ENCODE results near the gene MTUS2. TPM values are rescaled to one million over a fixed set of nuclear protein-coding genes. Genes with fewer than 3 reads are reported as not detected.
A peak's percentile ranks its signal among the peaks of the same experiment; 100 is the strongest.

Gene MTUS2
- total and polyA plus RNA-seq, 2 of the 8 experiments (the other 6 are each of a cell fraction or from before 2014, with no cell fraction given), result 0.18 to 0.80 TPM

DNA sequence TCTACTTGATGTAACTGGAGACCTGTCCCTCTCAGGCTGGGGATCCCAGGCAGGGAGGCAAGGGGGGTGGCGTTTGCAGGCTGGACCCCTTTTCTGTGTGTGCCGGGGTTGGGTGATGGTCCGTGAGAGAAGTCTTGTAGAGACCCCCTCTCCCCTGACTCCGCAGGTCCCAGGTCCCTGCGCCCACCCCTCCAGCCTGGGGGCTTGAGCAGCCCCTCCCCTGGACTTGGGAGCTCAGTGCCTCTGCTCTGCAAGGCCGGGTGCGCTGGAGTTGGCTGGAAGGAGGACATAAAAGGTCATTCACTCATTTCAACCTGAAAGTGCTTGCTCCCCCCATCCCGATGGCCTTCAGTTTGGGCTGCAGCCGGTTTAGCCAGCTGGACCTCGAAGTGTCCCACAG lies 685.8 kb downstream of the MTUS2 start:
- Histone ChIP-seq H2BK120ac (replicated peaks; ENCODE audit: low read depth, low read length) (no peak overlapping the region), H2BK12ac (ENCODE audit: low read depth, low read length) (no peak overlapping the region), H2BK20ac (ENCODE audit: low read length) (no peak overlapping the region), H4K91ac (replicated peaks; ENCODE audit: insufficient read length, low read length) (no peak overlapping the region), H3K4ac (replicated peaks; ENCODE audit: insufficient read length, low read depth, low read length) (no peak overlapping the region), H3K23ac (ENCODE audit: insufficient read length) (no peak overlapping the region), H3K23me2 (ENCODE audit: low read depth, low read length) (no peaks in the 10 kb centered on the region), H3K18ac (ENCODE audit: extremely low read depth, low read length) (no peak overlapping the region), H3K4me2 (ENCODE audit: insufficient read depth in 1 of 2, low read depth in 2 of 2, low read length in 2 of 2) (no peak overlapping the region), H4K20me1 (replicated peaks in 1 of 2; ENCODE audit: control insufficient read depth in 1 of 2, insufficient read depth in 2 of 2, low read length in 2 of 2) (peaks cover 0 to 3% of the 10 kb centered on the region in 2 experiments), H3K9ac (replicated peaks in 1 of 4; ENCODE audit: extremely low read depth in 1 of 4, low read depth in 3 of 4, low read length in 3 of 4) (no peak overlapping the region), H3K4me1 (replicated peaks in 1 of 4; ENCODE audit: control insufficient read depth in 3 of 4, insufficient read depth in 4 of 4, low read length in 3 of 4) (no peaks in the 10 kb centered on the region), H3K14ac (ENCODE audit: insufficient read length) (no peak overlapping the region), H3K79me1 (ENCODE audit: low read depth, low read length) (no peaks in the 10 kb centered on the region), H2AK5ac (ENCODE audit: low read depth, low read length) (no peak overlapping the region), H3K36me3 (ENCODE audit: control insufficient read depth in 2 of 4, insufficient read depth in 4 of 4, low read length in 3 of 4) (0 out of 8 replicates have a peak, but pooled peaks cover 0 to 3% (median 0%) of the 10 kb centered on the region in 4 experiments), H2BK15ac (ENCODE audit: low read length) (no peak overlapping the region), H3K27ac (ENCODE audit: low read depth, low read length) (no peak overlapping the region), H4K8ac (ENCODE audit: extremely low read depth, insufficient read depth, low read length) (peak overlapping the region; percentile 5; the same call in 1 of the 2 replicates), H4K5ac (ENCODE audit: insufficient read length, low read depth, low read length) (no peak overlapping the region), H3K79me2 (ENCODE audit: control insufficient read depth in 1 of 2, insufficient read depth in 2 of 2, low read length in 2 of 2) (no peaks in the 10 kb centered on the region), H3K9me3 (ENCODE audit: insufficient read depth in 2 of 2, low read depth in 1 of 2, low read length in 1 of 2) (no peaks in the 10 kb centered on the region), H3K4me3 (ENCODE audit: extremely low read depth in 1 of 4, insufficient read depth in 2 of 4, low read depth in 3 of 4, low read length in 4 of 4) (no peak overlapping the region), H3K56ac (replicated peaks; ENCODE audit: insufficient read length, low read depth, low read length) (no peak overlapping the region), H2BK5ac (ENCODE audit: low read depth, low read length) (no peak overlapping the region), H2AFZ (ENCODE audit: low read length) (no peak overlapping the region), H3K27me3 (replicated peaks in 1 of 4; ENCODE audit: control insufficient read depth in 3 of 4, extremely low read depth in 1 of 4, insufficient read depth in 3 of 4, low read length in 3 of 4) (no peaks in the 10 kb centered on the region; a peak in 1 of 7 replicates)
- no peak for DNase-seq (ENCODE audit: low read depth in 1 of 2, low spot score in 2 of 2)
- POLR2A ChIA-PET (ENCODE audit: partially characterized antibody), result interaction anchor here (0.8 to 4.2 kb wide), 5 partner anchors 9 to 90 kb away, joined by 3 to 23 read pairs (median 5); partner anchors contain the start of gene SLC7A1
- WGBS, 2 experiments (ENCODE audit: extremely low coverage in 1 of 2, insufficient coverage in 1 of 2, insufficient read length in 1 of 2, insufficient replicate concordance in 2 of 2, low coverage in 1 of 2, low lambda C conversion rate in 2 of 2, missing lambda C conversion rate in 1 of 2), result 88% methylated on average over 10 of the region's 10 CpGs; no CpG with 5 or more reads in 1 of the 2 experiments
- CTCF ChIA-PET (ENCODE audit: partially characterized antibody), result interaction anchor here (0.9 to 17.8 kb wide), 6 partner anchors 12 to 208 kb away, joined by 3 to 210 read pairs (median 9); no protein-coding TSS in a partner anchor
- no peak for FAIRE-seq
- no peak for TF ChIP-seq SAP30 (IDR thresholded peaks at IDR 0.05; ENCODE audit: insufficient read depth, insufficient replicate concordance, low read length)
- TF ChIP-seq CBX8 (IDR thresholded peaks at IDR 0.05; ENCODE audit: borderline replicate concordance, low read depth, low read length), result no peak
- TF ChIP-seq HDAC6 (IDR thresholded peaks at IDR 0.05; ENCODE audit: low read depth, low read length), result no peak
- TF ChIP-seq MAFK (IDR thresholded peaks at IDR 0.05; ENCODE audit: low read depth, low read length), result no peak
- no peak for TF ChIP-seq GABPA (IDR thresholded peaks at IDR 0.05; ENCODE audit: borderline replicate concordance, insufficient read depth, low read length)
- TF ChIP-seq SRF (IDR thresholded peaks at IDR 0.05; ENCODE audit: low read depth, low read length), result no peak
- no peak for TF ChIP-seq BACH1 (IDR thresholded peaks at IDR 0.05; ENCODE audit: low read length)
- no peak for TF ChIP-seq GTF2F1 (IDR thresholded peaks at IDR 0.05; ENCODE audit: borderline replicate concordance, low read depth, low read length)
